HG02798 (cell line): ENCODE measurements around the gene MTSS2.

Experiments used
- ATAC-seq: cut with Tn5 transposase; IDR thresholded peaks from one replicate; pipeline ENCODE4 v1.9.1; 2021; ENCODE audit warnings: mild to moderate bottlenecking; ENCODE audit not compliant: unreplicated experiment, poor library complexity

MTSS2 gene

DNA sequence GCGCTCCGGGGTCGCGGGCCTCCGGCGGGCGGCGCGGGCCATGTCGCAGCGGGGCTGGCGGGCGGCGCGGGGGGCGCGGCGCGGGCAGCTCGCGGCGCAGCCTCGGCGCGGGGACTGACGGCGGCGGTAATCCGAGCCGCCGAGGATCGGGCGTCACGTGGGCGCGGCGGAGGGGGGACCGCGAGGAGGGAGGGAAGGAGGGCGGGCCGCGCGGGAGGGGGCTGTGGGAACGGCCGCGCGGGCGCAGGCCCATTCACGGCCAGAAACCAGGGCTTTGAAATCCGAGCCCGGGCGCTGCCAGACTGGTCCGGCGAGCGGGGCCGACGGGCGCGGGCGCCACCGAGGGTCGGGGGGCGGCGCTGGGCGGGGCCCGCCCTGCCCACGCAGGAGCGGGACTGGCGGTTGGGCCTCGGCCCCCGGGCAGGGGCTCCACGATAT lies at the start of gene MTSS2:
TSS of gene MTSS2 (minus strand) at position 116 of the 438 bp plus-strand sequence. CDS start 262 bp downstream, outside the sequence.
- no peak for ATAC-seq

GRCh38 chr16:70735141-70735979 lies 49.5 kb upstream of the MTSS2 start:
- no peak for ATAC-seq

DNA sequence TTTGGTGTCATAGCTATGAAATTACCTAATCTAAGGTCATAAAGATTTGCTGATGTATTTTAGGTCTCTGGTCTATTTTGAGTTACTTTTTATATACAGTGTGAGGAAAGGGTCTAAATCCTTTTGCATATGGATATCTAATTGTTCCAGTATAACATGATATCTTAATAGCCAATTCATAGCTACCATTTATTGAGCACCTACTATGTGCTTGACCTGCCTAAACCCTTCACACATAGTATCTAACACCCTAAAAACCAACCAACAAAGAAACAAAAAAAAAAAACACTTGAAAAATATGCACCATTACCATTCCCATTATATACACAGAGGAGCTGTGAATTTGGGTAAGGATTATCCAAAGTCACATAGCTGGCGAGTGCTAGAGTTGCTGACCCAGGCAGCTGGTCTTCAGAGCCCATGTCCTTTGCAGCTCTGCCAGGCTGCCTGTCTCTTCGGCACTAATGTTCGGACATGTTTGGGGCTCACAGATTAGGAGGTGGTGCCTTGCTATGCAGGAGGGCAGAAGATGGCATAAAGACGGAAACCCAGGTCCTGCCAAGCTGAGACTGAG lies 48.8 kb upstream of the MTSS2 start:
- ATAC-seq: no peak

DNA sequence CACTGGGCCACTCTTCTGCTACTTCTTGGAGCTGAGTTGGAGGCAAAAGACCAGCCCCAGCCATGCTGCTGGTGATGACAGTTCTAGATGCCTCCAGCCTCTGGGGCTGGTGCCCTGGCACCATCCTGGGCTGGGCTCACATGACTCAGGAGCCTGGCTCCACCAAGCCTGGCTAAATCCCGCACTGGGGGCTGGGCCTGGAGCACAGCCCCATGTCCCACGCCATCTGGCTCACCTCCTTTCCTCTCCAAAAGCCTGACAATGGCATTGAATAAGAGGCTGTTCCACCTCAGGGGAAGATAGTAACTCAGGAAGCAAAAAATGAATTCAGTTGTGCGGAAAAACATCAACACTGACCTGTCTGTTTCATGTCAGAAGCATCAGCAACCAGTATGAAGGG lies 45.1 kb upstream of the MTSS2 start:
- no peak for ATAC-seq

DNA sequence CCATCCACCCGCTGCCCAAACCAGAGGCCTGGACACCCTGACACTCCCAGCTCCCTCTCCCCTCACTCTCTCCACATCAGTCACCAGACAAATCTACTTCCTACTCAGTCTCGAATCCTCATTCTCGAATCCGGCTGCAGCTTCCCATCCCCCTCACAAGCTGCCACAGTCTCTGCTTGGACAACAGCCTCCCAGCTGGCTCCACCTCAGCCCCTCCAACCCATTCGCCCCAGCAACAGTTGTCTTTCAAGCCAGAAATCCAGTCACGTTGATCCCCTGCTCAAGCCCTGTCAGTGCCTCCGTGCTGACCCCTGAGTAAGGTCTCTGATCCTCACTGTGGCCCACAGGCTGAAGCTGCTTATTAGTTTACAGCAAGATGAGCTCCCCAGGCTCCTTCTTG lies 44.2 kb upstream of the MTSS2 start:
- ATAC-seq: no peak

- no peak for ATAC-seq
Measured at GRCh38 chr16:70729292-70729691, 43.4 kb upstream of the MTSS2 start.

GRCh38 chr16:70728150-70728549 lies 42.3 kb upstream of the MTSS2 start:
- no peak for ATAC-seq

DNA sequence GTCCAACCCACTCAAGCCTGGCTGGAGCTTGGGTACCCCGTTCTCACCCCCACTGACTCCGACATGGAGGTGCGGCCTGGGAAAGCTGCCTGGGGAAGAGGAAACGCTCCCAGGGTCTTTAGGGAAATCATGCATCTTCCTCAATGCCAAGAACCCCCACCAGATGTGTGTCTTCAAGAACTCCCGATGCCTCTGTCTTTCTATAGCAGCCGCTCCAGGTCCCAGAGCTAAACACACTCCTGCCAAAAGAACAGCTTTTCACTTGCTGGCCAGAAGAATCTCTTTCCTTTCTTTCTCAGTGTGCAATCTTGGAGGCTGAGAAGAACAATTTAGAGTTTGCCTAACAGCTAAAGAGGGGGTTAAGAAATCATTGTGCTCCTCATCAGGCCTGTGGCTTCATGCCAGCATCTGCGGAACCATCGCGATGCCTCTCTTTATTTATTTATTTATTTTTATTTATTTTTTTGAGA lies 41.1 kb upstream of the MTSS2 start:
- no peak for ATAC-seq

GRCh38 chr16:70725912-70726828 lies 40.3 kb upstream of the MTSS2 start:
- no peak for ATAC-seq

DNA sequence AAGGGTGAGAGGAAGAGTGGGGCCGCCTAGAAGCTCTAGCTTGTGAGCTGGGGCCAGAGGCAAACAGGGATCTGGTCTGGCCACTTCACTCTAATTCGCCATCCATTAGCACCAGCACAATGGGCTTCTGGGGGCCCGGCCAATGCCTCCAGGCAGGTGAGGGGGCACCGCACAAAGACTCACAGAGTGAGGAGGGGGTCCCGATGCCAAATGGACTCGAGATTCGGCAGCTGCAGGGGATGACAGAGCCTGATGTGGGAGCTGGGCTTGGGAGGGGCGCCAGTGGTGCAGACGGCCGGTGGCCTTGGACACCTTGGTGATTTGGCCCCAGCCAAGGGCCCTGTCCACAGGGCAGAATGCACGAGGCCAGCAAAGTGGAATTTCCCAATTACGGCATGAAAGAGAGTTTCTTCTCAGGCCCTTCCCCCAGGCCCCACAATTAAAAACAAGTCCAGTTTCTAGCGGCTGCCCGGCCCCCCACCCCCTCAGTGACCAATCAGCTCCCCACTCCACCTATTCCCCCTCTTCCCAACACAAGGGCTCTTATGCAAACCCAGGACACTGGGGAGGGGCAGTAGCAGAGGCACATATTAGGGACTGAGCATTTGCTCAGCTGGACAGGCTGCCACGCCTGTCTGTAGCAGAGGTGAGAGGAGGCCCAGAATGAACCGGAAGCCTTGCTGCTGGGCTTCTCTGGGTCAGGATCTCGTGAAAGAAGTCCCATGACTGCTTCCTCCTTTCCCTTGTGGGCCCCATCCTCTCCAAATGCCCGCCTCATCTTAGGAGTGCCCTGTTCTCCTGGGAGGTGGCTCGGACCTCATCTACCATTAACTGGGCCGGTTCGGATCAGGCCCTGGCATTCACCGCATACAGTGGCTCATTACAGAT lies 39.4 kb upstream of the MTSS2 start:
- no peak for ATAC-seq

- no peak for ATAC-seq
Measured at GRCh38 chr16:70724146-70725023, 38.5 kb upstream of the MTSS2 start.

GRCh38 chr16:70723740-70724145 lies 37.9 kb upstream of the MTSS2 start:
- no peak for ATAC-seq

- no peak for ATAC-seq
Measured at GRCh38 chr16:70721202-70721963, 35.5 kb upstream of the MTSS2 start.

DNA sequence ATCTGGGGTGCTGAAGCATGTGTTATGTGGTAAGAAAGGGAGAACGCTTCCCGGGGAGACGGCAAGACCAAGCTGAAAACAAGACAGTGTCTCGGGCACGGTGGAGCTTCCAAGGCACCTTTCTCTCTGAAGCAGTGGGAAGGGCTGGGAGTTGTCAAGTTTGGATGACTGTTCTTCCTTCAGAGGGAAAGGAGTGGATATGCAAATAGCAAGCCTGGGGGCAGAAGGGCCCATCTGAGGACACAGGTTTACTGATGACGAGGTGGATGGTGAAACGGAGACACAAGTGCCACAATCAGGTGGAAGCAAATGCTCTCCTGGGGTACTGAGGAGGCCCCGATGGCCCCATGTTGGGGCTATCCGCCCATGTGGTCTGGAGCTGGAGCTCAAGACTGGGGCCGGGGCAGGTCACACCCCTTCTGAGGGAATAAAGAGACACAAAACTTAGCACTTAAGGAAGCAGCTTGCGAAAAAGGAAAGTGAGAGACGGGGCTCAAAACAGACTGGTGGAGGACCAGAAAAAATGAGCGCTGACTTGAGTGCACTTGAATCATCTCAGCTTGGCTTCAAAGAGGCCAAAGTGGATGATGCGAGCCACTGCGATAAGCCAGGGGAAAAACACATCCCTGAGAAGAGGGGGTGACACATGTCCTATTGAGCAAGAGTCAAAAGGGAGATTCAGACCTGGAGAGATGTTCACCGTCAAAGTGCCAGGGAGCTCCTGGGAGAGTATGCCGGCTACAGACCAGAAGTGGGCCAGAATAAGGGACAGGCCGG lies 34.8 kb upstream of the MTSS2 start:
- ATAC-seq: no peak

DNA sequence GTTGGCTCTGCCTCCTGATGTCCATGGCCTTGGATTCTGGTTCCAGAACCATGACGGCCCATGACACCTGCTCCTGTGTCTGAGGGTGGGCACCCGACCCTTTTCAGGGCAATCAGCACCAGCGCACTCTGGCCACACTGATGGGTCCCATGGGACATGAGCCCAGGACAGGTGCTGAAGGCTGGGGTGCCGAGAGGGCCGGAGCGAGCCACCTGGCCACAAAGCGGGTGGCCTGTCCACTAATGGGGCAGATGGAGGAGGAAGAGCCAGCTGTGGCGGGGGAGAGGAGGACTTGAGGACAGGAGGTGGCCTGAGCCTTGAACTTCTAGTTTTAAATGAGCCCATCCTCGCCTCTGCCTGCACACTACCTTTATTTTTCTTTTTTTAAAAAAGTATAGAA lies 31.2 kb upstream of the MTSS2 start:
- ATAC-seq: no peak

DNA sequence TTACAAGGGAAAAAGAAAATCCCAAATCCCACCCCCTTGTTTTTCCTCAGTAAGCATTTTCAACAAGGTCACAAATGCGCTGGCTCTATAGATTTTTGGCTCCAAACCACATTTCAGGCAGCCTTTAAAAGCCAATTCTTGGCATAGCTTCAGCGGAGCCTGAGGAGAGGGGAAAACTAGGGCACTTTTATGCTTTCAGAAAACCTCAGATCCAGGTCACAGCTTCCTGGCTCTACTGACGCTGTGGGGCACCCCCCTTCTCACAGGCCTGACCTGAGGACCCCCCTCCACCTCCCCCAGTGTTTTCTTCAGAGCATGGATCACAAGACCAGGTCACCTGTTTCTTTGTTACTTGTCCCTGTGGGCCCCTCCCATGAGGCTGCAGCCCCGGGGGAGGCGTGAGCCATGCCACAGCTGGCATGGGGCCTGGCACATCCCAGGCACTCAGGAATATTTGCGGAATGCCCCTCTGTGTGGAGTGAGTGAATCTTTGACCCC lies 30.1 kb upstream of the MTSS2 start:
- ATAC-seq: no peak
